Smooth muscle cell (in vitro differentiated cells): ENCODE results near the gene WDFY3. TPM values are rescaled to one million over a fixed set of nuclear protein-coding genes. Genes with fewer than 3 reads are reported as not detected.

Experiments
- DNase-seq: peaks from one replicate; lab custom pipeline; 2025; ENCODE audit not compliant: unreplicated experiment; lab: John Stamatoyannopoulos, UW
- H2AFZ ChIP-seq: fragments of 200-600 bp; sonication (generic); 2 replicates; pipeline ENCODE4 v1.6.0; 2016; ENCODE audit warnings: antibody characterized with exemption, low read depth, mild to moderate bottlenecking
- H3F3A ChIP-seq: fragments of 200-600 bp; sonication (generic); 2 replicates; pipeline ENCODE4 v1.6.0; 2017; ENCODE audit warnings: antibody characterized with exemption, low read depth
- H3K27ac ChIP-seq: fragments of 200-600 bp; sonication (generic); 2 replicates; pipeline ENCODE4 v1.5.1; 2016; ENCODE audit warnings: low read depth, mild to moderate bottlenecking
- H3K27me3 ChIP-seq: fragments of 200-600 bp; sonication (generic); 2 replicates; pipeline ENCODE4 v1.6.1; 2016; ENCODE audit warnings: low read depth, mild to moderate bottlenecking
- H3K36me3 ChIP-seq: fragments of 200-600 bp; sonication (generic); 2 replicates; pipeline ENCODE4 v1.5.1; 2016; ENCODE audit warnings: low read depth
- H3K4me1 ChIP-seq: fragments of 200-600 bp; sonication (generic); 2 replicates; pipeline ENCODE4 v1.5.1; 2016; ENCODE audit warnings: low read depth
- H3K4me2 ChIP-seq: fragments of 200-600 bp; sonication (generic); 2 replicates; pipeline ENCODE4 v1.6.0; 2016; ENCODE audit warnings: mild to moderate bottlenecking
- H3K4me3 ChIP-seq: fragments of 200-600 bp; sonication (generic); 2 replicates; pipeline ENCODE4 v1.5.1; 2016; ENCODE audit warnings: mild to moderate bottlenecking
- H3K79me2 ChIP-seq: fragments of 200-600 bp; sonication (generic); 2 replicates; pipeline ENCODE4 v1.6.0; 2016; ENCODE audit warnings: low read depth, mild to moderate bottlenecking
- H3K9ac ChIP-seq: fragments of 200-600 bp; sonication (generic); 2 replicates; pipeline ENCODE4 v1.6.0; 2016; ENCODE audit warnings: low read depth
- H3K9me3 ChIP-seq: fragments of 200-600 bp; sonication (generic); replicated peaks from 2 replicates; pipeline ENCODE4 v1.5.1; 2016; ENCODE audit warnings: low read depth
- H4K20me1 ChIP-seq: fragments of 200-600 bp; sonication (generic); 2 replicates; pipeline ENCODE4 v1.6.0; 2016; ENCODE audit warnings: low read depth
- WGBS: methylation state at CpG from one replicate; pipeline ENCODE4 v1.1.7; 2016; ENCODE audit warnings: low lambda C conversion rate; 5-methylcytosine and 5-hydroxymethylcytosine counted together
- polyA plus RNA-seq: library from polyadenylated mRNA; unstranded; fragments of >200 nt; fragmentation: Nextera tagmentation; extraction: Ambion mirVana; gene quantifications from 2 replicates; pipeline ENCODE4 v1.2.1, GENCODE V29; 2016
- total RNA-seq: library from RNA; depleted of rRNA; stranded (reverse); fragments of >200 nt; gene quantifications from 2 replicates; pipeline ENCODE4 v1.2.3, GENCODE V29; 2014
- TF ChIP-seq, protein P1 (sequence below): fragments of 200-600 bp; sonication (generic); IDR thresholded peaks from 2 replicates; pipeline ENCODE4 v1.5.1; 2017; ENCODE audit warnings: borderline replicate concordance, mild to moderate bottlenecking, antibody characterized with exemption; ENCODE audit not compliant: insufficient read depth, poor library complexity, severe bottlenecking

Gene WDFY3
- total and polyA plus RNA-seq, 2 experiments from 2014 or later: 4.0 to 63.9 TPM

DNA sequence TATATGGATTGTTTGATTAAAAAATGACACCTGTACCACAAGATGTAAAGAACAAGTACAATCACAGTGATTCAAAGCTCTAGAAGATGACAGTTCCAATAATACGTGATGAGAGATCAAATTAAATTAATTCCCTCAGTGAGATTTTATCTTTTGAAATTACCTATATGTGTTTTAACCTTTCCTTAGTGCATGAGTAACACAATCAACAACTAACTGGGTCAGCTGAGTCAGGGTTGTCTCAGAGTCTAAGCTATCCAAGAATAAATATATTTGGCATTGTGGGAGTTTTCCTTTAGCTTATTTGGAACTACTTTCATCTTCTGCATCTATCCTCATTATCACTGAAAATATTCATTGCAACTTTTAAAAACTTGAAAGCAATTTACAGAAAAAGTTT is 162.8 kb downstream of the WDFY3 start:
- Histone ChIP-seq H3F3A (no peaks in the 10 kb centered on the region), H3K27me3 (no peaks in the 10 kb centered on the region), H3K27ac (no peak overlapping the region), H3K9ac (no peak overlapping the region), H3K36me3 (peaks cover 10% of the 10 kb centered on the region), H3K9me3 (no peaks in the 10 kb centered on the region), H3K79me2 (no peaks in the 10 kb centered on the region), H3K4me2 (no peak overlapping the region), H2AFZ (no peak overlapping the region), H3K4me1 (no peaks in the 10 kb centered on the region), H4K20me1 (no peaks in the 10 kb centered on the region), H3K4me3 (no peak overlapping the region)
- DNase-seq: no peak
- TF ChIP-seq, protein P1, sequence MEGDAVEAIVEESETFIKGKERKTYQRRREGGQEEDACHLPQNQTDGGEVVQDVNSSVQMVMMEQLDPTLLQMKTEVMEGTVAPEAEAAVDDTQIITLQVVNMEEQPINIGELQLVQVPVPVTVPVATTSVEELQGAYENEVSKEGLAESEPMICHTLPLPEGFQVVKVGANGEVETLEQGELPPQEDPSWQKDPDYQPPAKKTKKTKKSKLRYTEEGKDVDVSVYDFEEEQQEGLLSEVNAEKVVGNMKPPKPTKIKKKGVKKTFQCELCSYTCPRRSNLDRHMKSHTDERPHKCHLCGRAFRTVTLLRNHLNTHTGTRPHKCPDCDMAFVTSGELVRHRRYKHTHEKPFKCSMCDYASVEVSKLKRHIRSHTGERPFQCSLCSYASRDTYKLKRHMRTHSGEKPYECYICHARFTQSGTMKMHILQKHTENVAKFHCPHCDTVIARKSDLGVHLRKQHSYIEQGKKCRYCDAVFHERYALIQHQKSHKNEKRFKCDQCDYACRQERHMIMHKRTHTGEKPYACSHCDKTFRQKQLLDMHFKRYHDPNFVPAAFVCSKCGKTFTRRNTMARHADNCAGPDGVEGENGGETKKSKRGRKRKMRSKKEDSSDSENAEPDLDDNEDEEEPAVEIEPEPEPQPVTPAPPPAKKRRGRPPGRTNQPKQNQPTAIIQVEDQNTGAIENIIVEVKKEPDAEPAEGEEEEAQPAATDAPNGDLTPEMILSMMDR: no peak
- WGBS: 100% methylated on average over 1 of the region's 1 CpG

DNA sequence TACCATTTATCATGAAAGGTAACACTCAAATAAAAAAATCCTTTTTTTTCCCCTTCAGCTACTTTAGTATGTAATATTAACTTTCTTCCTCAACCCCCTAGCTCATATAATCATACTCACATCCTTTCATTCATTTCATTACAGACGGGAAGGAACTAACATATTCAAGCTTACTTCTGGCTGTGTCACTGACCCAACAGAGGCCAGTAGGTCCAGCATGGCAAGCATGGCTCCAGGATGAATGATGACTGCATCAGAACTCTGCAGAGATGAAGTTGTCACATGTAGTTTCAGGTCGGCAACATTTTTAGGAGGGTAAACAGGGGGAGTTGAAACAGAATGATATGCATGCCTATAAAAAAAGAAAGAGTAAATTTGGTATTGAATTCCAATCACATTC is 163.4 kb downstream of the WDFY3 start:
- peaks cover 11% of the 10 kb centered on the region for H3K36me3 ChIP-seq

DNA sequence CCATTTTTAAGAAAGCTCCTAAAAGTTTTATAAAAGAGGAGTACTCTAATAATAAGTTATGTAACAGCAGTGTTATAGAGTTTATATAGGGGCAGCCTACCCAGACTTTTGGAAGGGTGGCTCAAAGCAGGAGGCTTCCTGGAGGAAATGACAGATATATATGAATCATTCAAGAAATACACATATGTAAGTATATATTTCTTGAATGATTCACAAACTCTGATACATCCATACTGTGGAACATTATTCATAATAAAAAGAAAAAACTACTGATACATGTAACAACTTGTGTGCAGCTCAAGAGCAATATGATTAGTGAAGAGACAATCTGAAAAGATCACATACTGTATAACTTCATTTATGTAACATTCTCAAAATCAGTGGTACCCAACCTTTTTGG is 166.2 kb downstream of the WDFY3 start:
- no peak for DNase-seq
- H3K36me3 ChIP-seq: peaks cover 14% of the 10 kb centered on the region
- no peaks in the 10 kb centered on the region for H3F3A ChIP-seq
- H2AFZ ChIP-seq: no peak overlapping the region
- no peaks in the 10 kb centered on the region for H3K9me3 ChIP-seq
- no peak overlapping the region for H3K4me2 ChIP-seq
- no peaks in the 10 kb centered on the region for H4K20me1 ChIP-seq
- H3K27me3 ChIP-seq: no peaks in the 10 kb centered on the region
- H3K4me1 ChIP-seq: no peaks in the 10 kb centered on the region
- TF ChIP-seq, protein P1: no peak
- no peak overlapping the region for H3K9ac ChIP-seq
- H3K27ac ChIP-seq: no peak overlapping the region
- H3K79me2 ChIP-seq: no peaks in the 10 kb centered on the region
- no peak overlapping the region for H3K4me3 ChIP-seq

More for the DNA sequence above, 163.4 kb downstream of the WDFY3 start:
- no peak overlapping the region for H3K4me2 ChIP-seq
- no peaks in the 10 kb centered on the region for H3F3A ChIP-seq
- no peak overlapping the region for H3K4me3 ChIP-seq
- no peaks in the 10 kb centered on the region for H3K9me3 ChIP-seq
- no peaks in the 10 kb centered on the region for H3K4me1 ChIP-seq
- WGBS: 96% methylated on average over 2 of the region's 2 CpGs
- H4K20me1 ChIP-seq: no peaks in the 10 kb centered on the region
- H3K27ac ChIP-seq: no peak overlapping the region
- H3K27me3 ChIP-seq: no peaks in the 10 kb centered on the region
- TF ChIP-seq, protein P1: no peak
- H3K9ac ChIP-seq: no peak overlapping the region
- H2AFZ ChIP-seq: no peak overlapping the region
- no peaks in the 10 kb centered on the region for H3K79me2 ChIP-seq
- no peak for DNase-seq

DNA sequence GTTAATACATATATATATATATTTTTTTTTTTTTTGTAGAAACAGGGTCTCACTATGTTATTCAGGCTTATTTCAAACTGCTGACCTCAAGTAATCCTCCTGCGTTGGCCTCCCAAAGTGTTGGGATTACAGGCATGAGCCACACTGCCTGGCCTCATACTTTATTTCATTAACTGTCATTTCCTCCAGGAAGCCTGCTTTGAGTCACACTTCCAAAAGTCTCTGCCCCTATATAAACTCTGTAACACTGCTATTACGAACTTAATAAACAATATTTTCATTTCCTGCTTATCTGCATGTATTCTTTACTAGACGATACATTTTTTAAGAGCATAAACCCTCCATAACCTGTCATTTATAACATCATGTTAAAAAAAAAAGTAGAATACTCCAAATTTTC is 167.2 kb downstream of the WDFY3 start:
- 49% methylated on average over 3 of the region's 3 CpGs for WGBS
- Histone ChIP-seq H2AFZ (no peak overlapping the region), H3K4me1 (no peaks in the 10 kb centered on the region), H3K27ac (no peak overlapping the region), H3F3A (no peaks in the 10 kb centered on the region), H3K27me3 (no peaks in the 10 kb centered on the region), H4K20me1 (no peaks in the 10 kb centered on the region), H3K36me3 (peaks cover 14% of the 10 kb centered on the region), H3K4me3 (no peak overlapping the region), H3K9me3 (no peaks in the 10 kb centered on the region), H3K79me2 (no peaks in the 10 kb centered on the region), H3K4me2 (no peak overlapping the region), H3K9ac (no peak overlapping the region)
- TF ChIP-seq, protein P1: no peak
- DNase-seq: no peak
